Neural crest cell (in vitro differentiated cells): ENCODE data around the gene MEP1A. TPM values are rescaled to one million over a fixed set of nuclear protein-coding genes. Genes with fewer than 3 reads are reported as not detected.

ENCODE experiments used
- DNase-seq: peaks from one replicate; pipeline ENCODE4 v3.0.0; 2021; ENCODE audit warnings: low read depth, mixed read lengths, low spot score
- H3K27ac Mint-ChIP-seq: one replicate; pipeline ENCODE4 v1.8.0; 2021; ENCODE audit warnings: mild to moderate bottlenecking, mixed read lengths; ENCODE audit not compliant: unreplicated experiment
- H3K27me3 Mint-ChIP-seq: 2 replicates; pipeline ENCODE4 v1.8.0; 2021; ENCODE audit warnings: low read depth, mild to moderate bottlenecking, mixed read lengths
- H3K36me3 Mint-ChIP-seq: 2 replicates; pipeline ENCODE4 v1.8.0; 2021; ENCODE audit warnings: low read depth, mild to moderate bottlenecking, mixed read lengths
- H3K4me1 Mint-ChIP-seq: 2 replicates; pipeline ENCODE4 v1.8.0; 2021; ENCODE audit warnings: mixed read lengths
- H3K4me3 Mint-ChIP-seq: one replicate; pipeline ENCODE4 v1.8.0; 2021; ENCODE audit warnings: mild to moderate bottlenecking, mixed read lengths
- H3K9me3 Mint-ChIP-seq: 2 replicates; pipeline ENCODE4 v1.8.0; 2021; ENCODE audit warnings: mixed read lengths
- total RNA-seq: library from RNA; stranded (reverse); gene quantifications from 2 replicates; pipeline ENCODE4 v1.2.1, GENCODE V29; 2021
- TF ChIP-seq, protein P1 (sequence below): fragments of 200-600 bp; sonication (generic); conservative IDR thresholded peaks from 2 replicates; pipeline ENCODE4 v1.5.0; 2021; ENCODE audit warnings: antibody characterized with exemption, mild to moderate bottlenecking

The MEP1A gene
- total RNA-seq, 1 donor from 2014 or later = not detected

DNA sequence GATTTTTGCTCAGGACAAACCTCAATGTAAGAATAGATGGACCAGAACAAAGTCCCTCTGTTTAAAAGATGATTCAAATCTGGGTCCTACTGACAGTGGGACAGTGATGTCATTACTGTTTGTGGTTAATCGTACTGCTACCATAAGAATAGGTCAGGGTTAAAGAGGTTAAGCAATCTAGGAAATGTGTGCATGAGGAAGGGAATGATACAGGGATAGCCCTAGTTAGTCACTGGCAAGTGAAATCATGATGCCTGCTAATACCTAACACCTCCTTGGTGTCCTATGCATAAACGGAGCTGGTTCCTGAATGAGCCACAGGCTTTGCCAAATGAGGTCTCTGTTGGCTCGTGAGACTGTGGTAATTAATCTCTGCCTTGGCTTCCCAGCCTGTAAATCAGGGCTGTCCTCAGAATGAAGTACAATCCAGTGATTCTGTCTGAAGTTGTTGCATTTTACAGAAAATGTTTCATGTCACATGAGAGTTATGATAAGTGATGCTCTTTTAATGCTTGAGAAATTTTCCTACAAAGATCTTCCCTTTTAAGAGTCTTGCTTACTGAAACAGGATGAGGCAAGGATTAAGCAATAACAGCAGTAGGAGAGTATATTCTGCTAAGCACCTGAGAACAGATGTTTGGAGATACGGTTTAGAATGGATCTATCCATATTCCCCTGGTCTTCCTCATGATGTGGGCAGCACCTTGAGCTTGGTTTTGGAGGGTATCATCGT, 3.8 kb downstream of the MEP1A start:
- no peak overlapping the region for H3K4me3 Mint-ChIP-seq
- H3K27ac Mint-ChIP-seq = no peak overlapping the region
- DNase-seq = no peak
- H3K36me3 Mint-ChIP-seq = no peaks in the 10 kb centered on the region
- H3K9me3 Mint-ChIP-seq = peaks cover 4% of the 10 kb centered on the region
- H3K4me1 Mint-ChIP-seq = no peaks in the 10 kb centered on the region
- TF ChIP-seq, protein P1, sequence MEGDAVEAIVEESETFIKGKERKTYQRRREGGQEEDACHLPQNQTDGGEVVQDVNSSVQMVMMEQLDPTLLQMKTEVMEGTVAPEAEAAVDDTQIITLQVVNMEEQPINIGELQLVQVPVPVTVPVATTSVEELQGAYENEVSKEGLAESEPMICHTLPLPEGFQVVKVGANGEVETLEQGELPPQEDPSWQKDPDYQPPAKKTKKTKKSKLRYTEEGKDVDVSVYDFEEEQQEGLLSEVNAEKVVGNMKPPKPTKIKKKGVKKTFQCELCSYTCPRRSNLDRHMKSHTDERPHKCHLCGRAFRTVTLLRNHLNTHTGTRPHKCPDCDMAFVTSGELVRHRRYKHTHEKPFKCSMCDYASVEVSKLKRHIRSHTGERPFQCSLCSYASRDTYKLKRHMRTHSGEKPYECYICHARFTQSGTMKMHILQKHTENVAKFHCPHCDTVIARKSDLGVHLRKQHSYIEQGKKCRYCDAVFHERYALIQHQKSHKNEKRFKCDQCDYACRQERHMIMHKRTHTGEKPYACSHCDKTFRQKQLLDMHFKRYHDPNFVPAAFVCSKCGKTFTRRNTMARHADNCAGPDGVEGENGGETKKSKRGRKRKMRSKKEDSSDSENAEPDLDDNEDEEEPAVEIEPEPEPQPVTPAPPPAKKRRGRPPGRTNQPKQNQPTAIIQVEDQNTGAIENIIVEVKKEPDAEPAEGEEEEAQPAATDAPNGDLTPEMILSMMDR = no peak
- H3K27me3 Mint-ChIP-seq = no peaks in the 10 kb centered on the region

DNA sequence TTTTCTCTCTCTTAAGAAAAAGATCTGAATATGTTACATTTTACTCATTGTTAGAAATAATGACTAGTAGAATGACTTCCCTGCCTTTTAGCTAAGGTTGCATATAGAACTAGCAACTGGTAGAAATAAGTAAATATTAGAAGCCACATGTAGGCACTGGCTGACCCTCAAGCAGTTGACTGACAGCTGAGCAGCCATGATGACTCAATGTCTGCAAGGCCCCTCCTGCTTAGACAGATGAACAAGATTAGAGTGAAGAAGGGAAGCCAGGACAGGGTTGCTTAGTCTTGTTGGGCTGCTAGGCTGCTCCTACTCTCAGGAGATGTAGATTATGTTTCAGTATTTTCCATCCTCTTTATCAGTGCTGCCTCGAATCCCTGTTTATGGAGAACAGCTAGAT, 6.5 kb downstream of the MEP1A start:
- H3K27ac Mint-ChIP-seq = no peak overlapping the region
- no peaks in the 10 kb centered on the region for H3K4me1 Mint-ChIP-seq

DNA sequence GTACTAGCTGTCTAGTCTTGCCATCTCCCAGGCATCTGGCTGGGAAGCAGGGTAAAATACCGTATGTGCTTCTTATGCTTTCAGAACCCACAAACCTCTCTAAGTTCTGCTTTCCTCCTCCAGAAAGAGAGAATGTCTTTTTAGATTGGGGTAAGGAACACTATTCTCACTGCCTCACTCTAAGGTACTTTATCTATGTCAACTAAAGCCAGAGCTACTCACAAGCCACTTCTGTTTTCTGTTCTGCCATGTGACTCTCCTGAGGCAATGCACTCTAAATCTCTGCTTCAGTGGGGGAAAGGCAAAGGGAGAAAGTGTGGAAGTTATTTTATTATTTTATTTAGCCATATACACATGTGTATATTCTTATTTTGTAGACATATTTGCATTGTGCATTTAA, 15.6 kb downstream of the MEP1A start:
- H3K27ac Mint-ChIP-seq = no peak overlapping the region
- no peaks in the 10 kb centered on the region for H3K4me1 Mint-ChIP-seq
- TF ChIP-seq, protein P1 = no peak
- H3K27me3 Mint-ChIP-seq = peaks cover 17% of the 10 kb centered on the region
- no peak overlapping the region for H3K4me3 Mint-ChIP-seq
- H3K36me3 Mint-ChIP-seq = no peaks in the 10 kb centered on the region
- peaks cover 13% of the 10 kb centered on the region for H3K9me3 Mint-ChIP-seq
- DNase-seq = no peak

More for the DNA sequence above, 6.5 kb downstream of the MEP1A start:
- Mint-ChIP-seq H3K4me3 (no peak overlapping the region), H3K36me3 (no peaks in the 10 kb centered on the region), H3K9me3 (peaks cover 4% of the 10 kb centered on the region), H3K27me3 (no peaks in the 10 kb centered on the region)
- TF ChIP-seq, protein P1 = no peak
- no peak for DNase-seq

DNA sequence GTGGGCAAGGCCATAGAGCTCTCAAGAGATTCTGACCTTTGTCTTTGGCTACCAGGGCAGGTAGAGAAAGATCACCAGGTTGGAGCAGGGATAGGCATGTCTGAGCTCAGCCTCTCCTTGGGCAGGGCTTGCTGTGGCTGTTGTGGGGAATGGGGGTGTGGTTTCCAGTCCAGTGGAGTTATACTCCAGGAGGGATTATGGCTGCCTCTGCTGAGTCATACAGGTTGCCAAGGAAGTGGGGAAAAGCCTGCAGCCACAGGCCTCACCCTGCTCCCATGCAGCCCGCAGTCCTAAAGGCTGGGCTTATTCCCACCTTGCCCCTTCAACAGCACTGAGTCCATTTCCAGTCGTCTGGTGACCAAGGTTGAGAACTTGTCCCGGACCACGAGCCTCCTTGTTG, 21.9 kb downstream of the MEP1A start:
- Mint-ChIP-seq H3K27ac (no peak overlapping the region), H3K9me3 (peaks cover 20% of the 10 kb centered on the region), H3K4me1 (no peaks in the 10 kb centered on the region), H3K36me3 (no peaks in the 10 kb centered on the region), H3K27me3 (peaks cover 5% of the 10 kb centered on the region), H3K4me3 (no peak overlapping the region)
- TF ChIP-seq, protein P1 = no peak
- no peak for DNase-seq

DNA sequence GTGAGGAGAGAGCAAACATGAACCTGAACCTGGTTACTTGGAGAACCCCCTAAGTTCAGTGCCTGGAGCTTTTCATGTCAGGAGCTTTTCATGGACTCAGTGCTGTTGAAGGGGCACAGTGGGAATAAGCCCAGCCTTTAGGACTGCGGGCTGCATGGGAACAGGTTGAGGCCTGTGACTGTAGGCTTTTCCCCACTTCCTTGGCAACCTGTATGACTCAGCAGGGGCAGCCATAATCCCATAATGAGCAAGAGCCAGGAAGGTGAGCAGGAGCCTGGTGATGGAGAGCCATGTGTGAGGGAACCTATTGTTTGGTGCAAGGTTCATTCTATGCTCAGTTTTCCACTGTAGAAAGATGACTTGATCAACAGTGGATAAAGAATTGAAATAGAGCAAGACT, 23.4 kb downstream of the MEP1A start:
- Mint-ChIP-seq H3K4me1 (no peaks in the 10 kb centered on the region), H3K36me3 (no peaks in the 10 kb centered on the region), H3K4me3 (no peak overlapping the region), H3K27ac (no peak overlapping the region), H3K27me3 (no peaks in the 10 kb centered on the region), H3K9me3 (peaks cover 13% of the 10 kb centered on the region)
- no peak for DNase-seq
- TF ChIP-seq, protein P1 = no peak
